Inflammatory macrophage (primary cell): ENCODE data around the gene MIPEP.
"Not testable (repeated sequence)": the region's sequence is repeated elsewhere in the genome, so short reads cannot be mapped to it uniquely, and the experiment has no call there.

Experiments used
- DNase-seq, 2 donors: peaks; one replicate each; pipeline ENCODE4 v3.0.0-alpha.2; 2020 to 2022
- total RNA-seq, 18 experiments: gene quantifications; one replicate each; lab custom pipeline; 2026; ENCODE audit warnings: mixed read lengths in 6 of 18, inconsistent platforms in 2 of 18; lab: John Stamatoyannopoulos, UW

The MIPEP gene
- 9.1 to 39.2 (median 26.5) reads per million in 18 experiments for total RNA-seq

DNA sequence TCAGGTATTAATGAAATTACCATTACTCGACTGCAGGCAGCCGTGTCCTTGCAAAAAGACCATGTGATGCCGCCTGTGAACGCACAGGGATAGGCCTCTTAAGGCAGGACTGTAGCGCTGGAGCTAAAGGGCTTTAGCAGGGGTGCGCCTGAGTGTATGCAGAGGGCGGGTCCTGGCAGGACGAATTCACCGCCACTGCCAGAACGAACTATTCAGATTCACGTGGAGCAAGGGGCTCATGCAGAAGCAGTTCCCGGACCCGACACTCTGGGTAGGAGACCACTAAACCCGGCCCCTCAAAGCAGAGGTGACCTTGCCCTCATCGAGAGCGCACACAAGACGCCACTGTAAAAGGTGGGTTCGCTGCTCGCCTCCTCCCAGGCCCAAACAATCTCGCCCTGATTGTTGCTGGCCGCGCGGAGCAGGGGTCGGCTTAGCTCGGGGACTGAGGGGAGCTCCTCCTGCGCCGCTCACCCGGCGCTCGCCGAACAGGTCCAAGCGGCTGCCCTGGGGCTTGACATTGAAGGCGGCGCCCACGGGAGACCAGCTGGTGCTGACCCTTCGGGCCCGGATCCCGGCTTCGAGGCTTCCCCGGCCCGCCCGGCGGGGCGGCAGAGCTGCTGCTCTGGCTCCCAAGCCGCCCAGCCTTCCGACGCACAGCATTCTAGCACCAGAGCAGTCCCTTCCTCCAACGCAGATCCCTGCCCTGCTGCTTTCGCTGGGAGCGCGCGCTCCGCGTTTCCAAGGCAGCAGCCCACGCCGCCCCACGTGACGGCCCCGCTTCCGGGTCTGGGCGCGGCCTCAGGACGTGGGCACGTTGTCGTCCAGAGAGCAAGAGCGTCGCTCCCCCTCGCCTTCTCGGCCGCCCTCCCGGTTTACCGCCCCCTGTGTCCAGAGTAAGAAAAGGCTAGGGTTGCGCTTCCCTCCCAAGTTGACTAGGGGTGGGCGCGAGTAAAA lies at the start of gene MIPEP:
Gene MIPEP (minus strand): TSS at position 743 of the 957 bp plus-strand sequence. CDS start 80 bp downstream, at position 663.
- DNase-seq, result peak; percentile 98

DNA sequence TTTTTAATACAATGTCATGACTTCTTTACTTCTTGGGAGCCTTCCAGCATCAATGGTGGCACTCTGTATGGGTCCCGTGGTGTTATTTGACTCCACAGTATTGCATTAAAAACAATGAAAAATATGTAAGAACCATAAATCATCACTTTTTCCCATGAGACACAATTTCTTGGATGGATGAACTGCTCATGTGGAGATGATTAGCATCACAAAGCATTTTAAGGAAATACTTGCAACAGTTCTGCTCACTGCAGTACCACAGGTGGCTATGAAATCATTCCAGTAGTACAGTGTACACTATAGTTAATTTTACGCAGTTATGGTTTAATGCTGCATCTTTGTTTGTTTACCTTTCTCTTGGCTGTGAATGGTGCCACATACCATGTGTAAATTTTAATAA lies 45.3 kb upstream of the MIPEP start:
- DNase-seq, result no peak

DNA sequence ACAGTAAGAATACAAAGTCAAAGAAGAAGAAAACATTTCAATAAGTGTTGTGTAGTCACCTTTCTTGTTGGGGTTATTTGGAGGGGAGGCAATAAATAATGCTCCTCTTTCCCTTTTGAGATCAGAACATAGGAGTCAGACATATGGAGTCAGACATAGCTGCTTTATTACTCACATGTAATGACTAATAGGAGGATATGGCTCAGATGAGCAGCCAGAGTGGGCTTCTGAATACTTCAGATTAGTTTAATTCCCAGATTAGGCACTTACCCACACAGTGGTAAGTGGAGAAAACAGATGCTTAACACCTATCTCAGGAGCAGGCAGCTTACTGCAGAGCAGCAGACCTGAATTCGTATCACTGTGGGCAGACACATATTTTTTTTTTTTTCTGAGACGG lies 39.8 kb upstream of the MIPEP start:
- no peak for DNase-seq

DNA sequence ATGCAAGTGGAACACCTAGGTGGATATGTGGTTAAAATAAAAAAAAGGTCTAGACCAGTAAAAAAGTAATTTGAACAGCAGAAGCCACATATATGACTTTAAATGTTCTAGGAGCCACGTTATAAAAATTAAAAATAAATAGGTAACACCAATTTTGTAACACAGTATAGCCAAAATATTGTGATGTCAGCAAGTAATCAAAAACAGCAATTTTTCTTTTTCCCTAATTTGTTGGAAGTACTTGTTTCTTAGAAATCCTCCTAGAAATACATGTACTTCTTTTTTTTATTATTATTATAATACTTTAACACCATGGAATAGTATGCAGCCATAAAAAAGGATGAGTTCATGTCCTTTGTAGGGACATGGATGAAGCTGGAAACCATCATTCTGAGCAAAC lies 33.8 kb upstream of the MIPEP start:
- no peak for DNase-seq

DNA sequence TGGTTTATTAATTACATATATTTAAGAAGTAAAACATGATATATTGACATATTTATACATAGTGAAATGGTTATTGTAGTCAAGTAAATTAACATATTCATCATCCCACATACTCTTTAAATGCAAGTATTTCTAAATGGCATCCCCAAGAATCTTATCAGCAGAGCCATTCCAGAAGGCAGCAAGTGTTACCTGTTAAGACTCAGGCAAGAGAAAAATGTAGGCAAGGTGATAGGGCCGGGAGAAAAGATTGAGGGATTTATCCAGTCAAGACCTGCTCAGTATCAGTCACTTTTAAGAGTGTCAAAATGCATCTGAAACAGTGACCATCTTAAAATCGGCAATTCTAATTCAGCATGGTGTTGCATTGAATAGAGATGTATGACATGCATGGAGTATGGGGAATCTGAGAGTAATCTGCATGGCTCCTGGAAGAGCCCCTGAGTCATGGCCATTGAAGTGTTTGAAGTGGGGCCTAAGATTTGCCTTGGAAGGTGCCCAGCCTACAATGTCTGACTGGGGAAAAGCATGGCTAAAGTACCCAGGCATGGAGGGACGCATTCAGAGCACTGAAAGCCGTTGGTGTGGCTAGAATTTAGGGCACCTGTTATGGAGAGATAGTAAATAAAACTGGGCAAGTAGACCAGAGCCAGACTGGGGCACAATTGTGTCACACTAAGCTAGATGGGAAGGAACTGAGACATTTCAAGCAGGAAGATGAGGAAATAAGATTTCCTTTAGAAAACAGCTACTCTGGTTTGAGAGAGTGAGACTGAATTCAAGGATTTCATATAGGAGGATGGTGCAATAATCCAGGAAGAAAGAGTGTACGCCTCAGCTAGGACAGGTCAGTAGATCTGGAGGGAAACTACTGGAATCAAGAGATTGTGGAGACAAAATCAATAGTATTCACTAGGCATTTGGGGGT lies 33.1 kb upstream of the MIPEP start:
- peak; percentile 14 to 33 for DNase-seq

DNA sequence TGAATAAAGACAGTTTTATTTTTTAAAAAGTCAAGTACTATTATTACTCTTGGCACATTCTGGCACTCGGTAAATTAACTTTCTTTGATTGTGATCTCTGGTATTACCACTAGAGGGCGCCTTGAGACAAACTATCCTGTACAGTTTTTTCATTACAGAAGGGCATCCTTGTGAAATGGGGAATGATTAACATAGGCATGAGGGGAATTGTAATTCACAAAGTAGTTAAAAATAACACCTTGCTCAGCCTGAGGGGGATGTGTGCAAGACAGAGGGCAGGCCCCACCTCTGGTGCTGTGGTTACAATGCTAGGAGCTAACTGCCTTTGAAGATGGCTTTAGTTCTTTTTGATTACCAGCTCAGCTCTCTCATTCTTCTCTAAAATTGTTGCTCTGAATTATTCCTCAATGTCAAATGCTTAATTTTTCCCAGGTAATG lies 32.3 kb upstream of the MIPEP start:
- peak; percentile 50 to 62 for DNase-seq

DNA sequence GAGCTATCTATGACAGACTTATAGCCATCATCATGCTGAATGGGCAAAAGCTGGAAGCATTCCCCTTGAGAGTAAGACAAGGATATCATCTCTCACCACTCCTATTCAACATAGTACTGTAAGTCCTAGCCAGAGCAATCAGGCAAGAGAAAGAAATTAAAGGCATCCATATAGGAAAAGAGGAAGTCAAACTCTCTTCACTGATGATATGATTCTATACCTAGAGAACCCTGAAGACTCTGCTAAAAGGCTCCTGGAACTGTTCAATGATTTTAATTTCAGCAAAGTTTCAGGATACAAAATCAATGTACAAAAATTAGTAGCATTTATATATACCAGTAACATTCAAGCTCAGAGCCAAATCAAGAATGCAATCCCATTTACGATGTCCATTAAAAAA lies 29.8 kb upstream of the MIPEP start:
- no peak for DNase-seq

DNA sequence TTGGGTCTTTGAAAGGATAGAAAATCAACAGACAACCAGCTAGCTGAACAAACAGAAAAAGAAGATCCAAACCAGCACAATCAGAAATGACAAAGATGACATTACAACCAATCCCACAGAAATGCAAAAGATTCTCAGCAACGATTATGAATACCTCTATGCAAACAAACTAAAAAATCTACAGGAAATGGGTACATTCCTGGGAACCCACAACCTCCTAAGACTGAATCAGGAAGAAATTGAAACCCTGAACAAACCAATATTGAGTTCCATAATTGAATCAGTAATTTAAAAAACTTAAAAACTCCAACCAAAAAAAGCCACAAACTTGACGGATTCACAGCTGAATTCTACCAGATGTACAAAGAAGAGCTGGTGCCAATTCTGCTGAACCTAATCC lies 29.0 kb upstream of the MIPEP start:
- no peak for DNase-seq

DNA sequence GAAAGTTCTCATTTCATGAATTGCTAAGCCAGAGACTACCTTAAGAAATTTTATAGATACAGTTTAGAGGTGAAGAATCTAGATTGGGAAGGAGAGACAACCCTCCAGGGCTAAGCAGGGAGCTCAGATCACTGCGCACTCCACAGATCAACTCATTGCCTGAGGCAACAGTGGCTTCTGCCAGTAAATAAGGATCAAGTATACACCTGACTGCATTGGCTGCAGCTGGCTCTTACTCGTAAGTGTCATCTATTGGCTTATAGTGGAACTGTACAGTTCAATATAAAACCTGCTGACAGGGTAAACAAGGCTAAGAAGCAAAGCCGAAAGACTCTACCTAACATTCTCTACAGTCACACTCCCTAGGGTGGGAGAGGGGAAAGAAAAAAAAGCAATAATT lies 26.1 kb upstream of the MIPEP start:
- no peak for DNase-seq

DNA sequence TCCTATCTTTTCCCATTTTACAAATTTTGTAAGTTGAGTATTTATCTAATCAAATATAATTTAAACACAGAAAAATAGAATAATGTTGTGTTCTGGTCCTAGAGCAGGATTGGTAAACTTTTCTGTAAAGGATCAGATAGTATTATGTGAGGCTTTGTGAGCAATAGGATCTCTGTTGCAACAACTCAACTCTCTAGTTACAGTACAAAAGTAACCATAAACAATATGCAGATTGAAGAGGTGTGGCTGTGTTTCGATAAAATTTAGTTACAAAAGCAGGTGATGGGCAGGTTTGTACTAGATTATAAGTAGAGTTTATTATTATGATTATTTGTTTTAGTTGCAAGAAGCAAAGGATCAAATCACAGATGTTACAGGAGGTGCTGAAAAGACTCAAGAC lies 23.3 kb upstream of the MIPEP start:
- no peak for DNase-seq

DNA sequence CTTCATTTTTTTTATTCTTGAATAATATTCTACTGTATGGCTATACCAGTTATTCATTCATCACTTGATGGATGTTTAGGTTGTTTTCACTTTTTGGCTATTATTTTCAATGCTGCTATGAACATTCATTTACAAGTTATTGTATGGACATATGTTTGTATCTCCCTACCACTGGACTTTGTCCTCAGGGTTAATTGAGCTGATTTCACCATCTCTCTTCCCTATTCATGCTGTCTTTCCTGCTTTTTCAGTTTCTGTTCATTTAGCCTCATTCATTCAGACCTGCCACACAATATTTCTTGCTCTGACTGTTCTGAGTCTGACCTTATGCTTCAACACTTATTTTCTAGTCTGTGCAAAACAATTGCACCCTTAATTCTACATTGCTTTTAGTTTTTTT lies 20.4 kb upstream of the MIPEP start:
- no peak for DNase-seq

DNA sequence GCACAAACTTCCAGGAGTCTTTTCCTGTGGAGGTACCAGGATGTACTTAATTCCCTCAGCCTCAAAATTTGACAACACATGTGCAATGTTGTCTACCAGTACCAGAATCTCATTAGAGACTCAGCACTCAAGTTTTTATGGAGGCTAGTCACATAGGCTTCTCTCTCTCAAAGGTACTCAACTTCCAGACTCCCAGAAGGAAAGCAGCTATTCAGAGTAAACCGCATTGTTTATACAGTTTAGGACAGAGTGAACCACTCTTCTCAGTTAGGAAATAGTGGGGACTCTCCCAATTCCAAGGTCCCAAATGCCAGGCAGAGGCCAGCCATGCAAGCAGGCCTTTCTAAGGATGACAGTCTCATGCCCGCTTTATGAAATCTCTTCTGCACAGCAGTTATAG lies 16.6 kb upstream of the MIPEP start:
- no peak for DNase-seq

DNA sequence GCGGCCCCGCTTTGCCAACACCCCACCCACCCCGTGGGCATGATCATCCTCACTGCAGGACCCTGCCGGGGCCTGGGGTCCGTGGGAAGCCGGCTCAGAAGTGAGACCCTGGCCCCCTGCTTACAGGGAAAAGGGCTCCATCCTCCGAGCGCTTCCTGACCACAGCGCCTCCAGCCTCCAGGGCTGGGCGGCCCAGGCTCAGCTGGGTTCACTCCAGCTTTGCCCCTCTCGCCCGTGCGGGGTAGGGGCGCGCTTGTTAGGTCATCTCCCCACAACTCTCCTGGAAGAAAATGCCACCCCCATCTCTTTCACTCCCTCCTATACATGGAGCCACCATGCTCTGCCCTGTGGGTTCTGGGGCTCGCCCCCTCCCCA lies 14.7 kb upstream of the MIPEP start:
- DNase-seq, result no peak

DNA sequence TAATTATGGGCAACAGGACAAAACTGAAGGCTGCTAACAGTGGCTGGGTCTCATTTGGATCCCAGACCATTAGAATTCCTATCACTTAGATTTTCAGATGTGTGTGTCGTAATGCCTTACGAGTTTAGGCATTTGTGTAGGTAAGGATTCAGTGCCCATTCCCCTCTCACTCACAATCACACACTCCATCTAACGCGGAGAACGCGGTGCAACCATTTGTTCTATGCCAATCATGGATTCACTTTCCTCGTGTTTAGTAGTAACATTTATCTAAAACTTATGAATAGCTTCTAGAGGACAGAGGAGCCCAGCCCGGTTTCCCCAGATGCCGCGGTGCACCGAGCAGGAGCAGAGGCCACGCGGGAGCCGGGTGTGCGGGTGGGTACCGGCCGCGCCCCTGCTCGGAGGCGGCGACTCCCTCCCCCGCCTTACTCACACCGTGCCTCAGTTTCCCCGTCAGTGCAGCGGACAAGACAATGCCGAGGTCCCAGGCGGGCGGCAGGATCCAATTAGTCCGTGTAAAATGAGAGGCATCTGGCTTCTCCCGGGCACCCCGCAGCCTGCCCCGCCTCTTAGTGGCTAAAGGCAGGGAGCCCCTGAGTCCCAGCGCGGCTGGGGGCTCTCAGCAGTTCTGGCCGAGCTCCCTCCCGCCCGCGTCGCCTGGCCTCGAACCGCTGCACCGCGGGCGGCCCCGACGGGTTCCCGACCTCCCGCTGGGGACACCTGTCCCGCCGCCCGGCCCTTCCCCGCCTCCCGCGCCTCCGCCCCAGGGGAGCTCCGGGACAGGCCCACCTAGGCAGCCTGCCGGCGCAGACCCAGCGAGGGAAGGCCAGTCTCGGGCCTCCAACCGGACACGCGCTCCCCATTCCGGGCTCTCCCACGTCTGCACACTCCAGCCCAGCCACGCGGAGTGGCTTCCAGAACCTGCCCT lies 14.0 kb upstream of the MIPEP start:
- no peak for DNase-seq

DNA sequence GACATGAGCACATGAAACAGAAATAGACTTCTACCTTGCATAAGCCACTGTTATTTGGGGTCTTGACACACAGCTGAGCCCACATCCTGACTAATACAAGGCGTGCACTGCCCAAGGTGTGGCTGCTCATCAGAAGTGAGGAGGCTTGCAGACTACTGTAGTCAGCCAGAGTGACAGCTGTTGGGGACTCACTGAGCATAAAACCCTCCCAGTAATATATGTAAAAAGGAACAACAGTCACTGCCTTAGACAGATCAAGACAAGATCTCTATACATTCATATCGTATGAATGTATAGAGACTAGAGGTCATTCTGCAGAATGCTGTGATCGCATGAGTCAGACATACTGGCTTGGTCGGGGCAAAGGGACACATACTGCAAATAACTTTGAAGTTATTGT lies 12.2 kb upstream of the MIPEP start:
- no peak for DNase-seq

DNA sequence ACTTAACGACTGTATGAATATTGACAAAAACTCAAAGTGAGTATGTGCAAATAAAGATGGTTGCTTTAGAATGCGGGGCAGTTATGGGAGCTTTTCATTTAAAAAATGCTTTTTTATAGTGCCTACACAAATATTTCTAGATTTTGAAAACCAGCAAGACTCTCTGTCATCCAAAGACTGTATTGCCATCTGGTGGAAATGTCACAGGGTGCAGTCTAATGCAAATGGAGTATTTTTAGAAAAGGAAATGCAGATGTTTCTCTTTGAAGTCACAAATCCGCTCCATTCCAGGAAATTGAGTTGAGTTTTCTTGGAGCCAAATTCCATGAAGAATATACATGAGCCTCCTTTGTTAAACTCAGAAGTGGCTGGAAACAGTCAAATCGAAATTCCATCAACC lies 10.4 kb upstream of the MIPEP start:
- DNase-seq, result peak; percentile 39 to 43

DNA sequence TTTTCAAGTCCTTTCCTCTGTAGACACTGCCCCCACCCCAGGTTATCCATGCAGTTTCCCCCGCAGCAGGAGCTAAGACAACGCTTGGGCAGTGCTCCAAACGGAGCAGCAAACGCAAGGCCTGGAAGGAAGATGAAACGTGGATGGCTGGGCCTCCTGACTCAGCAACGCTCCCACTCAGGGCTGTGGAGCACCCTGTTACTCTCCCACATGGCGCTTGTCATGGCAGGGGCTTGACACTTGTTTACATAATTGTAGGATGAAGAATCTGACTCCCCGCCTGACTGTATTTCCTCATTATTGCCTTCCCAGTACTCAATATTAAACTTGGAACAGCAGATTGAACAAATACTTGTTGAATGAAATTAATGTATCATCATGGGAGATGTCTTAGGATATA lies 8.9 kb upstream of the MIPEP start:
- no peak for DNase-seq

DNA sequence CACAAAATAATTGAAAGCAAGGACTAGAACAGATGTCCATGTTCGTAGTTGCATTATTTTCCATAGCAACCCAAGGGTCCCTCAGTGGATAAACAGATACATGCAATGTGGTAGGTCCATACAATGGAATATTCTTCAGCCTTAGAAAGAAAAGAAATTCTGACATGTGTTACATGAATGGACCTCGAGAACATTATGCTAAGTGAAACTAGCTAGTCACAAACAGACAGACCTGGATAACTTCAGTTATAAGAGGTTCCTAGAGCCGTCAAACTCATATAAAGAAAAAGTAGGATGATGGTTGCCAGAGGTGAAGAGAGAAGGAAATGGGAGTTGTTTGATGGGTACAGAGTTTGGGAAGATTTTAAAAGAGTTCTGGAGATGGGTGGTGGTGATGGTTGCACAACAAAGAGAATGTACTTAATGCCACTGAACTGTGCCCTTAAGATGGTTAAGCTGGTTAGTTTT lies 8.3 kb upstream of the MIPEP start, which contains the start of gene C1QTNF9B:
Gene C1QTNF9B (minus strand): TSS at position 51 of the 468 bp plus-strand sequence.
- DNase-seq, result not testable (repeated sequence)

DNA sequence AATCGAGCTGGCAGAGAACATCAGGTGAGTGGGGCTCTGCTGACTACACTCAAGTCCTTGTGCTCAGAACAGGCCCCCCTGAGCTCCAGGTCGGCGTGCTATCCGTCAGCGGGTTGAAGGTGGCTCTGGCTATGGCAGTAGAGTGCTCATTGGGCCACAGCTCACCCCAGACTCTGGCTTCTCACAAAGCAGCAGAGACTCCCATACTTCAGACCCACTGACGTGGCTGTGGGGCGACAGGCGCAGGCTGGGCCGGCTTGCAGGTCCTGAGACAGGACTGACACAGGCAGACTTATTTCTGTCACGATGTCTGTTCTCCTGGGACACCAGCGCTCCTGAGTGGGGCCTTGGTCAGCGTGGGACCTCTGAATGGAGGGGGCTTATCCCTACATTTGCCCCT lies 5.5 kb upstream of the MIPEP start:
- not testable (repeated sequence) for DNase-seq

DNA sequence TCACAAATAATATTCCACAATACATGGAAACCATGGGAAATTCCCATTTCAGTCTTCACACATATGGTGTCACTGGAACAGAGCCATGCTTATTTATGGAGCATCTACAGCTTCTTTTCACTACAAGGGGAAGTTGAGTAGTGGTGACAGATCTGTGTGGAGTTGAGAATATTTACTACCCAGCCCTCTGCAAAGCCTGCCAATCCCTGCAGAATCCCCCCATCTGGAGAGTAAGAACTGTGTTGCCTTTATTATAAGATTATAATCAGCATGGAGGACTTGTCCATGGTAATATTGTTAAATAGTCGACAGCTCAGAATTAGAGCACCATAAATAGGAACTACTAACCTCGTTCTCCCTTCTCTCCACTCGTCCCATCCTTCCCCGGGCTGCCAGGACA lies 4.6 kb upstream of the MIPEP start:
- DNase-seq, result not testable (repeated sequence)

DNA sequence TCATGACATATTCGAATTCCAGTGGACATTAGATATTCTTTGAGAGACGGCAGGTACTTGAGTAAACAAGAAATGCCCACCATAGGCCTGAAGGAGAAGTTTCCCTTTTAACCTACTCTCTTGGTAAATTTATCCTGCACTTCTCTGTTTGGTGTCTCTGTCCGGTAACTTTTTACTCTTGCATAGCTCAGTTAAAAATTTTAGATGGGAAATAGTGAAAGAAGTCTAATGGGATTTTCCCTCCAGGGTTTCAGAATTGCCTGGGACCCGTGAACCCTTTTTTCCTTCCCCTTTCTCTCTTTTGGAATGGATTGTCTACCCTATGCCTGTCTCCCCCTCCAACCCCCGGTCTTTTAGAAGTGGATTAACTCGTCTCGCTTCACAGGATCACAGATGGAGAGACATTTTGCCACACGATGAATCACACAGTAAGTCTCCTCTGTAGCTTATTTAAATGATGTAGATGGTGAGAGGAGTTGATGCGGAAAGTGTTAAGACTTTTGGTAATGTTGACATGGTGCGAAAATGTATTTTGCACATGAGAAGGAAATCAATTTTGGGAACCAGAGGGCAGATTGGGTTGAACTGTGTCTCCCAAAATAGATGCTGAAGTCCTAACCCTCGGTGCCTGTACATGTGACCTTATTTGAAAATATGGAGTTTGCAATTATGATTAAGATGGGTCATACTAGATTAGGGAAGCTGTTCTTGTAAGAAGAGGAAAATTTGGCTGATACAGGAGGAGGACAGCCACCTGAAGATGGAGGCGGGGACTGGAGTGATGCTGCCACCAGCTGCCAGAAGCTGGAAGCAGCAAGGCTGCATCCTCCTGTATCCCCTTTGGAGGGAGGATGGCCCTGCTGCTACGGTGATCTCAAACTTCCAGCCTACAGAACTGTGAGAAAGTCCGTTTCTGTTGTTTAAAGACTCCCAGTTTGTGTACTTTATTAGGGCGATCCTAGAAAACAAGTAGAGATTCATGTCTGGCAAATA lies 711 bp upstream of the MIPEP start:
- no peak for DNase-seq
